ENCODE measurements around the gene DDX10.
A peak's percentile ranks its signal among the peaks of the same experiment; 100 is the strongest.

The DDX10 gene

DNA sequence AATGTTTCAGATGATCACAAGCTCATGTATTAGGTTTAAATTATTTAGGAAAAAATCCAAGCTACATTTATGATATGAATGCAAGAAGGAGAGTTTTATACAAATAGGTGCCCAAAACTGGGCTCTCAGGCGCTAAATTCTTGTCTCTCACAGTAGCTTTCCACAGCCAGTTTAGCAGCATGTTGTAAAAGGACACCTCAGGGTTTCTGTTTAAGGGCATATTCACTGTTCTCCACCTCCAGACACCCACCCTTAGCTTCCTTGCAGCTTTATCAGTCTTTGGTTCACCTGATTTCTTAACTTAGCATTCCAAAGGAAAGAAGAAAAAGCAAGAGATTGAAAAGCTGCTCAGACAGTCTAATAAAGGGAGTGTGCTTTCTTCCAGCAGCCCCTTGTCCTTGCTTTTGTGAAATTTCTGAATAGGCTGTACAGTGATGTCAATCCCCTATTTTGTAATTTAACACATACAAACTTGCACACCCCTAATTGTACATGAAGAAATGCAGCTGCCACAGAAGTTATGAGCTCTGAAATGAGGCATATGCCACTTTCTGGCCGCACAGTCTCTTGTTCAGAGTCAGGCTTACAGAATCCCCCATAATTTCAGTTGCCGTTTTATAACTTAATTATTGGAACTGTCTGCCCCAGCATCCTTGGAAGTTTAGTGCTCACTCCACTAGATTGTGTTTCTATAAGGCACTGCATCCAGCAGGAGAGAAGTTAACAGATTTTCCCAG is 262.1 kb downstream of the DDX10 start:
- Histone ChIP-seq H3K4me2 (ENCODE audit: low read length) (no peak overlapping the region), H3K79me1 (ENCODE audit: low read length) (no peaks in the 10 kb centered on the region), H4K8ac (ENCODE audit: low read depth, low read length) (no peak overlapping the region), H2AFZ (ENCODE audit: insufficient read depth, low read length, poor library complexity) (no peak overlapping the region), H3K79me2 (ENCODE audit: control insufficient read depth, insufficient read depth, low read length, poor library complexity) (no peaks in the 10 kb centered on the region), H3K27me3 (ENCODE audit: insufficient read depth, low read length) (no peaks in the 10 kb centered on the region), H2BK12ac (ENCODE audit: low read length) (no peak overlapping the region), H3K27ac (ENCODE audit: low read depth, low read length) (no peak overlapping the region), H3K36me3 (ENCODE audit: control insufficient read depth in 1 of 2, insufficient read depth in 2 of 2, low read length in 2 of 2) (no peaks in the 10 kb centered on the region), H3K23ac (ENCODE audit: low read length) (no peak overlapping the region), H3K4me3 (ENCODE audit: low read depth, low read length) (no peak overlapping the region), H3K9ac (ENCODE audit: low read length) (no peak overlapping the region), H3K4me1 (ENCODE audit: control insufficient read depth in 1 of 2, insufficient read depth in 2 of 2, low read length in 2 of 2) (peaks cover 3 to 4% of the 10 kb centered on the region in 2 experiments), H4K12ac (ENCODE audit: low read depth, low read length) (no peak overlapping the region), H2BK5ac (ENCODE audit: low read depth, low read length, poor library complexity) (no peak overlapping the region), H3K4ac (ENCODE audit: low read depth, low read length) (no peak overlapping the region), H4K91ac (ENCODE audit: low read depth, low read length) (no peak overlapping the region), H2BK120ac (ENCODE audit: insufficient read depth, low read length, poor library complexity) (no peak overlapping the region), H3K18ac (ENCODE audit: low read length) (no peak overlapping the region), H3K9me3 (ENCODE audit: insufficient read depth, low read depth, low read length) (no peaks in the 10 kb centered on the region), H3K14ac (ENCODE audit: low read length) (no peak overlapping the region), H2AK5ac (ENCODE audit: low read length) (no peak overlapping the region)
- peak in 1 of 2 donors; percentile 65 for DNase-seq
- WGBS (ENCODE audit: extremely low coverage, insufficient coverage, insufficient read length) = no CpG with 5 or more reads among the region's 3 CpGs

DNA sequence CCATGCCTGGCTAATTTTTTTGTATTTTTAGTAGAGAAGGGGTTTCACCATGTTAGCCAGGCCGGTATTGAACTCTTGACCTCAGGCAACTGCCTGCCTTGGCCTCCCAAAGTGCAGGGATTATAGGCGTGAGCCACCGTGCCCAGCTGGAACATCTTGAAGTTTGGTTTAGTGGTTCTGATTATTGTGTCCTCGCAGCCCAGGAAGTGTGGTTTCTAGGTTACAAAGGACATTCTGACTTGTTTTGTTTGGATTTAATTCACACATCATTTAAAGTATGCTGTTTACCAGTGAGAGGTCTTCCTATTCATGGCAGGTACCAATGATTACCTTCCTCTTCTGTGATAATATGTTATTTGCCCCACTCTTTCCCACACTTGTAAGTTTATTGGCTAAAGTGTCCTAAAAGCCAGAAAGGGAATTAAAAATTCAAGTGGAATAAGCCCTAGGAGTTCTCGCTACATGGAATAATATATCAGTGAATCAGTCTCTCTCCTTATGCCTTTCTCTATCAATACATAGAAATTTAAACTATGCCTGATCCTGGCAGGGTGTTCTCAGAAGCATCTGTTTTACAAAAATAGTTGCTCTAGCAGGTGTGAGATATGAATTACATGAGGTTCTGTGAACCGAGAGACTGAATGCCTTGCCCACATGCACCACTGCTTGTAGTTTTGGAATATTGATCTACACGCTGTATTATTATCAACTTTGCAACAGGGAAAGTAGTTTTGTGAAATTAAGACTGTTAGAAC is 263.1 kb downstream of the DDX10 start:
- Histone ChIP-seq H4K91ac (ENCODE audit: low read depth, low read length) (no peak overlapping the region), H3K4ac (ENCODE audit: low read depth, low read length) (no peak overlapping the region), H2BK5ac (ENCODE audit: low read depth, low read length, poor library complexity) (no peak overlapping the region), H3K36me3 (ENCODE audit: control insufficient read depth in 1 of 2, insufficient read depth in 2 of 2, low read length in 2 of 2) (no peaks in the 10 kb centered on the region), H3K9ac (ENCODE audit: low read length) (no peak overlapping the region), H4K12ac (ENCODE audit: low read depth, low read length) (no peak overlapping the region), H3K4me3 (ENCODE audit: low read depth, low read length) (no peak overlapping the region), H3K18ac (ENCODE audit: low read length) (no peak overlapping the region), H3K79me1 (ENCODE audit: low read length) (no peaks in the 10 kb centered on the region), H3K27ac (ENCODE audit: low read depth, low read length) (no peak overlapping the region), H2AFZ (ENCODE audit: insufficient read depth, low read length, poor library complexity) (no peak overlapping the region), H3K14ac (ENCODE audit: low read length) (no peak overlapping the region), H3K79me2 (ENCODE audit: control insufficient read depth, insufficient read depth, low read length, poor library complexity) (no peaks in the 10 kb centered on the region), H3K4me1 (ENCODE audit: control insufficient read depth in 1 of 2, insufficient read depth in 2 of 2, low read length in 2 of 2) (peaks cover 3 to 4% of the 10 kb centered on the region in 2 experiments), H2BK12ac (ENCODE audit: low read length) (no peak overlapping the region), H3K4me2 (ENCODE audit: low read length) (no peak overlapping the region), H3K9me3 (ENCODE audit: insufficient read depth, low read depth, low read length) (no peaks in the 10 kb centered on the region), H2BK120ac (ENCODE audit: insufficient read depth, low read length, poor library complexity) (no peak overlapping the region), H3K23ac (ENCODE audit: low read length) (no peak overlapping the region), H3K27me3 (ENCODE audit: insufficient read depth, low read length) (no peaks in the 10 kb centered on the region), H2AK5ac (ENCODE audit: low read length) (no peak overlapping the region), H4K8ac (ENCODE audit: low read depth, low read length) (no peak overlapping the region)
- no peak for DNase-seq
- WGBS (ENCODE audit: extremely low coverage, insufficient coverage, insufficient read length) = no CpG with 5 or more reads among the region's 7 CpGs

DNA sequence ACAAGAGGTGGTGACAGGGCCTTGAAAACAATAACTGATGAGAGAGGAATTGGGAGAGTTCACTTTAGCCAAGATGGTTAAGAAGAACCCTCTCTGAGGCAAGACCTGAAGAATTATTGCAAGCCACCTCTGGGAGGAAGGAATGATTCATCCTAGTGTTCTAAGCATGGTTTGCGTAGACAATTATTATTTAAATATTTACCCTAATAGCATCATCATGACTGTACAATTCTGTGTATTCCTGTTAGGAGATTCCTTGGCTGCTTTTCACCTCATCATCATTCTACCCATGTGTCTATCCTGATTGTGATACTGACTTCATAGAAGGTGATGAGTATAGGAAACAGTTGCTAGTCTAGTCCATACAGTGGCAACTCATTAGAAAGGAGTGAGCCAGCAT is 264.4 kb downstream of the DDX10 start:
- Histone ChIP-seq H2BK120ac (ENCODE audit: insufficient read depth, low read length, poor library complexity) (no peak overlapping the region), H3K18ac (ENCODE audit: low read length) (no peak overlapping the region), H4K8ac (ENCODE audit: low read depth, low read length) (no peak overlapping the region), H3K4me1 (ENCODE audit: control insufficient read depth in 1 of 2, insufficient read depth in 2 of 2, low read length in 2 of 2) (peaks cover 4 to 5% of the 10 kb centered on the region in 2 experiments), H3K79me1 (ENCODE audit: low read length) (no peaks in the 10 kb centered on the region), H2AFZ (ENCODE audit: insufficient read depth, low read length, poor library complexity) (no peak overlapping the region), H3K4me3 (ENCODE audit: low read depth, low read length) (no peak overlapping the region), H3K9ac (ENCODE audit: low read length) (no peak overlapping the region), H3K4ac (ENCODE audit: low read depth, low read length) (no peak overlapping the region), H4K91ac (ENCODE audit: low read depth, low read length) (no peak overlapping the region), H4K12ac (ENCODE audit: low read depth, low read length) (no peak overlapping the region), H3K36me3 (ENCODE audit: control insufficient read depth in 1 of 2, insufficient read depth in 2 of 2, low read length in 2 of 2) (no peaks in the 10 kb centered on the region), H3K14ac (ENCODE audit: low read length) (no peak overlapping the region), H3K23ac (ENCODE audit: low read length) (no peak overlapping the region), H3K4me2 (ENCODE audit: low read length) (no peak overlapping the region), H3K27ac (ENCODE audit: low read depth, low read length) (no peak overlapping the region), H3K27me3 (ENCODE audit: insufficient read depth, low read length) (no peaks in the 10 kb centered on the region), H3K9me3 (ENCODE audit: insufficient read depth, low read depth, low read length) (no peaks in the 10 kb centered on the region), H2BK5ac (ENCODE audit: low read depth, low read length, poor library complexity) (no peak overlapping the region), H2BK12ac (ENCODE audit: low read length) (no peak overlapping the region), H2AK5ac (ENCODE audit: low read length) (no peak overlapping the region), H3K79me2 (ENCODE audit: control insufficient read depth, insufficient read depth, low read length, poor library complexity) (no peaks in the 10 kb centered on the region)
- WGBS (ENCODE audit: extremely low coverage, insufficient coverage, insufficient read length) = no CpG with 5 or more reads among the region's 1 CpG
- peak; percentile 72 to 92 for DNase-seq

DNA sequence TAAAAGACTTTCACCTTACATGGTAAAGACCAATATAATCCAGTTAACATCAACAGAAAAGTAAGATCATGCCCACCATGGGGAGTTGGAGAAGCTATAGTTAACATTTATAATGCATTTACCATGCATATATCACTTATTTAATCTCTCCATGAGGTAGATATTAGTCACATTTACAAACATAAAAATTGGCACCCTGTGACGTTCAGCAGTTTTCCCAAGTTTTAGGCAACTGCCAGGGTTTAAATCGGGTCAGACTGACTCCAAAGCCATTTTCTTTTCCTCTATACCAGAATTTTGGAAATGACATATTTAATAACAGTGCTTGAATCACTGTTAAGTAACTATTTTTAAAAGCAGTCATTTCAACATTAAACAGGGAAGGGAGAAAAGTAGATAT is 266.3 kb downstream of the DDX10 start:
- Histone ChIP-seq H3K4me2 (ENCODE audit: low read length) (no peak overlapping the region), H3K4me1 (ENCODE audit: control insufficient read depth in 1 of 2, insufficient read depth in 2 of 2, low read length in 2 of 2) (peaks cover 4 to 5% of the 10 kb centered on the region in 2 experiments), H3K36me3 (ENCODE audit: control insufficient read depth in 1 of 2, insufficient read depth in 2 of 2, low read length in 2 of 2) (no peaks in the 10 kb centered on the region), H3K79me1 (ENCODE audit: low read length) (no peaks in the 10 kb centered on the region), H4K8ac (ENCODE audit: low read depth, low read length) (no peak overlapping the region), H3K9ac (ENCODE audit: low read length) (no peak overlapping the region), H3K27me3 (ENCODE audit: insufficient read depth, low read length) (no peaks in the 10 kb centered on the region), H2AFZ (ENCODE audit: insufficient read depth, low read length, poor library complexity) (no peak overlapping the region), H2BK12ac (ENCODE audit: low read length) (no peak overlapping the region), H3K4ac (ENCODE audit: low read depth, low read length) (no peak overlapping the region), H4K12ac (ENCODE audit: low read depth, low read length) (no peak overlapping the region), H3K9me3 (ENCODE audit: insufficient read depth, low read depth, low read length) (no peaks in the 10 kb centered on the region), H3K4me3 (ENCODE audit: low read depth, low read length) (no peak overlapping the region), H2BK120ac (ENCODE audit: insufficient read depth, low read length, poor library complexity) (no peak overlapping the region), H3K79me2 (ENCODE audit: control insufficient read depth, insufficient read depth, low read length, poor library complexity) (no peaks in the 10 kb centered on the region), H4K91ac (ENCODE audit: low read depth, low read length) (no peak overlapping the region), H3K23ac (ENCODE audit: low read length) (no peak overlapping the region), H3K27ac (ENCODE audit: low read depth, low read length) (no peak overlapping the region), H3K18ac (ENCODE audit: low read length) (no peak overlapping the region), H2BK5ac (ENCODE audit: low read depth, low read length, poor library complexity) (no peak overlapping the region), H3K14ac (ENCODE audit: low read length) (no peak overlapping the region), H2AK5ac (ENCODE audit: low read length) (no peak overlapping the region)
- DNase-seq = no peak
- no CpG with 5 or more reads among the region's 2 CpGs for WGBS (ENCODE audit: extremely low coverage, insufficient coverage, insufficient read length)

Measured in trophoblast cell (in vitro differentiated cells and primary cell).